ENCODE data around the gene AGAP6.
"Not testable (repeated sequence)": the region's sequence is repeated elsewhere in the genome, so short reads cannot be mapped to it uniquely, and the experiment has no call there.

AGAP6 gene

DNA sequence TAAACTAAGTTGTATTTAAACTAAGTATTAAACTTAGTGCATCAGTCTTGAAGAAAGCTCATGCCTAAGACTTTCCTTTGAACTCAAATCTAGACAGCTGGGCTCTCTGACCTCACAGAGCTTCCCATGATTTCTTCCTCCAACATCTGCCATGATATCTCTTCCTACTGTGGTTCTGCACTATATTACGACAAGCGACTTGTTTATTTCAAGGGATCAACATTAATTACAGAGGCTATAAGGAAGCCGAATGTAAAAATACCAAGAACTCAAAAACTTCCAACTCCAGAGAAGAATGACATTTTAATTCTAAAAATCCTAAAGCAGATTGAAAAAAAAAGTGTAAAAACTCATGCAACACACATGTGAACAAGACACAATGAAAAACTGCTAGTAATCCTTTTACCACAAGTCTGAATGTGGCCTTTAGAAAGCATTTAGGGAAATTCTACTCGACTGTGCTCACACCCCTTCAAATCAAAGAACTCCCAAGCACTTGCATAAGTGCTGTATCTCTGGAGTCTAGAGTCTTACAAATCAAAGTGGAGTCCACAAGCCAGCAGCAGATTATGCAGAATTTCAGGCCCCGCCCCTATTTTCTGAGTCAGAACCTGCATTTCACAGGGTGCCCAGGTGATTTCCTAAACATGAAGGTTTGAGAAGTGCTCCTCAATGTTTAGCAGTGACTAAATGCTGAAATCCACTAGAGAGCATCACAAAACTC is 56.9 kb downstream of the AGAP6 start:
- H3K4me3 ChIP-seq (ENCODE audit: control insufficient read depth, low read depth, low read length) = no peak overlapping the region
- TF ChIP-seq, protein P1, sequence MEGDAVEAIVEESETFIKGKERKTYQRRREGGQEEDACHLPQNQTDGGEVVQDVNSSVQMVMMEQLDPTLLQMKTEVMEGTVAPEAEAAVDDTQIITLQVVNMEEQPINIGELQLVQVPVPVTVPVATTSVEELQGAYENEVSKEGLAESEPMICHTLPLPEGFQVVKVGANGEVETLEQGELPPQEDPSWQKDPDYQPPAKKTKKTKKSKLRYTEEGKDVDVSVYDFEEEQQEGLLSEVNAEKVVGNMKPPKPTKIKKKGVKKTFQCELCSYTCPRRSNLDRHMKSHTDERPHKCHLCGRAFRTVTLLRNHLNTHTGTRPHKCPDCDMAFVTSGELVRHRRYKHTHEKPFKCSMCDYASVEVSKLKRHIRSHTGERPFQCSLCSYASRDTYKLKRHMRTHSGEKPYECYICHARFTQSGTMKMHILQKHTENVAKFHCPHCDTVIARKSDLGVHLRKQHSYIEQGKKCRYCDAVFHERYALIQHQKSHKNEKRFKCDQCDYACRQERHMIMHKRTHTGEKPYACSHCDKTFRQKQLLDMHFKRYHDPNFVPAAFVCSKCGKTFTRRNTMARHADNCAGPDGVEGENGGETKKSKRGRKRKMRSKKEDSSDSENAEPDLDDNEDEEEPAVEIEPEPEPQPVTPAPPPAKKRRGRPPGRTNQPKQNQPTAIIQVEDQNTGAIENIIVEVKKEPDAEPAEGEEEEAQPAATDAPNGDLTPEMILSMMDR (IDR thresholded peaks at IDR 0.05; ENCODE audit: control insufficient read depth, insufficient read depth, low read depth, low read length, missing control alignments) = no peak
- no peak for DNase-seq (ENCODE audit: low read depth)

DNA sequence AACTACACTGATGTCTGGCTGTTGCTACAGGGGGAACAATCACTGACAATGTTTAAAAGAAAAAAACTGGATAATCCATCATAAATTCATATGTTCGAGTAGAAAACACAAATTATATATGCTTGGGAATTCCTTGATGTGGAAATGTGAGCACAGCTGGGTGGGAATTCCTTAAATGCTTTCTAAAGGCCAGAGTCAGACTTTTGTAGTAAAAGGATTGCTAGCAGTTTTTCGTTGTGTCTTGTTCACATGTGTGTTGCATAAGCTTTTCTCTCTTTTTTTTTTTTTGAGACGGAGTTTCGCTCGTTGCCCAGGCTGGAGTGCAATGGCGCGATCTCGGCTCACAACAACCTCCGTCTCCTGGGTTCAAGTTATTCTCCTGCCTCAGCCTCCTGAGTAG is 58.3 kb downstream of the AGAP6 start:
- DNase-seq (ENCODE audit: low read depth) = not testable (repeated sequence)

DNA sequence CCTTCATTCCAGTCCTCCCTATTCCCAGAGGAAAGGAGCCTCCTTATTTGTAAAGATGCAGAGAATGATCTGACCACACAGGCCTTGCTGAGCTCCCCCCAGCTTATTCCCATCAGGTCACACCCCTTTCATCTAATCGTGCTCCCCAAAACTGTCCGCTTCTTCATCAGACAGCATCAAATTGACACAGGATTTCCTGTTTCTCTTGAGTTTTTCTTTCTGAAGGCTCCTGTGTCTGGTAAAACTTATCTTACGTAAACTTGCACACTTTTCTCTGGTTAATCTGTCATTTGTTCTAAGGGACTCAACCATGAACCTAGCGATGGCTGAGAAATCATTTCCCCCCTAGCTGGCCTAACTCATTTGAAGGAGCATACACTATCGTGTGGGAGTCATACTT is 59.4 kb downstream of the AGAP6 start:
- DNase-seq (ENCODE audit: low read depth); H3K4me3 ChIP-seq (ENCODE audit: control insufficient read depth, low read depth, low read length): not testable (repeated sequence)

More for the DNA sequence above, 58.3 kb downstream of the AGAP6 start:
- not testable (repeated sequence) for H3K4me3 ChIP-seq (ENCODE audit: control insufficient read depth, low read depth, low read length)

DNA sequence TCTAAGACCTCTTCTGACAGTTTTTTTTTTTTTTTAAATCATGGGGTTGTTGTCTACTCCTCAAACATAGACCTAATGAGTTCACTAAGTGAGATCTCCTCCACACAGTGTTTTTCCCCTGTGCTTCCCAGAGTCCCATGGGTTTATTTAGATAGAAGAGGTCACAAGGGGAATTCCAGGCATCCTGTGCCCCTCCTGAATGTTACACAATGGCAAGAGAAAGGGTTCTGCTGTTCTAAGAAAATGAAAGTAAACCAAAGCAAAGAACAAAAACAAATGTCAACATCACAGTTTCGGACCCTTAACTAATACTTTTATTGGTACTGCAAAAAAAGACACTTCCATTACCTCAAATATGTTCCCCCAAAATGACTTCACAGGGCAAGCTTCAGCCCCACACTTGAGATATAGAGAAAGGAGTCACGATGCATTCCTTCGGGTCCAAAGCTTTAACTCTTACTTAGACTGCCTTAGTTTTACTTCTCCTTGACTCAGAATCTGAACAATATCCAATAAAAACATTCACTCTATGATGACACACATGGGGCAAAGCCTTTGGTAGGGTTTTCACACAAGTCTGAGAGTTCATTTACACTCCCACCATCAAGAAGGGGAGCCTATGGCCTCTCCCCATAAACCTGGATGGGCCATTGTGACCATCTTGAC is 63.9 kb downstream of the AGAP6 start:
- DNase-seq (ENCODE audit: low read depth) = not testable (repeated sequence)

DNA sequence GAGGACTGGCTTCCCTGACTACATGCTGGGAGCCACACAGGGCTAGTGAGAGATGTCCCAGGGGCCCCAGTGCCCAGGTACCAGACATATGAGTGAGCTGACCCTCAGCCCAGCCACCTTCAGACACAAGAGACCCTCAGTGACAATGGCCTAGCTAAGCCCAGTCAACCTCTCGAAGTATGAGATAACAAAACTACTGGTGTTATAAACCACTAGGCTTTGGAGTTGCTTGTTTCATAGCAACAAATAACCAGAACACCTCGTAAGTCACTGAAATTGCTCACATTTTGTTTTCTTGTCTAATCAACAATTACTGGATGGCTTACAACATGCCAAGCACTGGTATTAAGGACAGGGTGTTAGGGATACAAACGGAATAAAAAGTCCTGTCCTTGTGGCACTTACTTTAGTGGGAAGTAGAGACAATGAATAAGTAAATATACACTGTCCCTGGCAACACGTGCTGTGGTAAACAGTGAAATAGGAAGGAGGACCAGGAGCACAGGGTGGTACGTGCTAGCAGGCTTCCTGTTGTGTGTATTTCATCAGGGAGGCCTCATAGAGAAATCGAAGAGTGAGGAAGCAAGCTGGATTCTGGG is 64.7 kb downstream of the AGAP6 start:
- not testable (repeated sequence) for H3K4me3 ChIP-seq (ENCODE audit: control insufficient read depth, low read depth, low read length); DNase-seq (ENCODE audit: low read depth)

More for the DNA sequence above, 63.9 kb downstream of the AGAP6 start:
- not testable (repeated sequence) for H3K4me3 ChIP-seq (ENCODE audit: control insufficient read depth, low read depth, low read length)

DNA sequence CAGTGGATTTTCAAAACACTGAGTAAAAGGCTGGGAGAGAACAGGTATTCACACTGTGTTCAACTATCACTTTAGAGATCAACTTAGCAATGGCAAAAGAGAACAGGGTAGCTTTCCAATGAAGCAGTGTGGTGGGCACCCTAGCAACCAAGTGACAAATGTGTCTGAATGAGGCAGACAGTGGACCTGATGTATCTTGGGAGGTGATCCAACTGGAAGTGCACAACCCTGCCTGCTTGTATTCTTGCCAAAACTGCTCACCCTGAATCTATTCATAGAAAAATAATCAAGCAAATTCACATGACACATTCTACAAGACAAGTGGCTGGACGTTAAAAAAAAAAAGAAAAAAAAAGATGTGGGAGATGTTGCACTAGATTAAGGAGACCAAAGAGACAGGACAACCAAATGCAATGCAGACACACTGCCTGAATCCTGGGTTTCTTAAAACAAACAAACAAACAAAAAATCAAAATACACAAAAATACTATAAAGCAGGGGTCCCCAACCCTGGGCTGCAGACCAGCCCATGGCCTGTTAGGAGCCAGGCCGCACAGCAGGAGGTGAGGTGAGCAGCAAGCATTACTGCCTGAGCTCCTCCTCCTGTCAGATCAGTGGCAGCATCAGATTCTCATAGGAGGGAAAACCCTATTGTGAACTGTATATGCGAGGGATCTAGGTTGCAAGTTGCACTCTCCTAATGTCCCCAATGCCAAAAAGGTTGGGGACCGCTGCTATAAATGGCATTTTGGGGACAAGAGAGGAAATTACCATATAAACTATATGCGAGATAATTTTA is 67.5 kb downstream of the AGAP6 start:
- DNase-seq (ENCODE audit: low read depth) = not testable (repeated sequence)

DNA sequence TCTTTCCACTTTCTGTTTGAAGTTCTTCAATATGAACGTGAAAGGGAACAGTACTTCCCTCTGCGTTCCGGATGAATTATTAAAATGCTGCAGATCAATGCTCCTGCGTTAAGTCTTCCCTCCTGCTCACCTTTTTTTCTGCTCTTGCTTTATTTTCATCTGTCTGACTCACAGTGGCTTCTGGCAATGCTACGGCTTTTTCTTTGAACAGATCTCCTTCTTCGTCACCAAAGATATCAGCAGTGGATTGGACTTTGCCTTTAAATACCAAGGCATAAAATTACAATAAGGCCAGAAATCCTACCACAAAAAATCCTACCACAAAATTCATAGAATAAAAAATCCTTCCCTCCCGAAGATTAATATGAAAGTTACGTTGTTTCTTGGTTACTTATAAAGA is 68.4 kb downstream of the AGAP6 start:
- not testable (repeated sequence) for H3K4me3 ChIP-seq (ENCODE audit: control insufficient read depth, low read depth, low read length); DNase-seq (ENCODE audit: low read depth)

More for the DNA sequence above, 67.5 kb downstream of the AGAP6 start:
- not testable (repeated sequence) for H3K4me3 ChIP-seq (ENCODE audit: control insufficient read depth, low read depth, low read length)

DNA sequence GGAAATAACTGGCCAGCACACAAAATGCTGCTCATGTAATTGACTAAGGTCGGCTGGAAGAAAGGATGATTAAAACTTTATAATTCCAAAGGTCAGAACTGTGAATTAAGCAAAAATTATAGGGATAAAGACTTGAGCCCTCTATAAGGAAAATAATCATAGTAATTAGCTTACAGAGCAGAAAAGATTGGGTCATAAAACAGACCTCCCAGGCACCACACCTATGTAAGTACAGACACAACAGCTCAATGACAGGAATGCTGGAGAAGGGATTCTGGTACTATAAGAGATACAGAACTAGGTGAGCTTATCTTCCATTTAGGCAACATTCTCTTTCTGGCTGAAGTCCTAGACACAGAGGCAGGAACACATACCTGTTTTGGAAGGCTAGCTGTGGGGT is 70.5 kb downstream of the AGAP6 start:
- not testable (repeated sequence) for DNase-seq (ENCODE audit: low read depth); H3K4me3 ChIP-seq (ENCODE audit: control insufficient read depth, low read depth, low read length)

DNA sequence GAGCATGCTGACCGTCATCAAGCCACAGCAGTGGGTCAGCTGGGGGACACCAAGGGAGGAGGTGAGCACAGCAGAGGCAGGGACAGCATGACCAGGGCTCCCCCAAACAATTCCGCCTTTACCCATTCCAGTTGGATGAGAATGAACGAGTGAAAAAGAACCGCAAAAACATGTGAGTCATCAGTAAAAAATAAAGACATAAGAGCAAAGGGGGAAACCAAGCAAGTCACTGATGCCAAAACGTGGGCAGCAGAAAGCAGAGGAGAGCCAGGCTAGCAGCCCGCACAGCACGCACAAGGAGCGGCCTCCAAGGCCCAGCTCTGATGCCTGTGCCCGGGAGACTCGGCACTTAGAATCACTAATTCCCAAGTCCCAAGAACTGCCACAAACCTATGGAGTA is 71.7 kb downstream of the AGAP6 start:
- DNase-seq (ENCODE audit: low read depth); H3K4me3 ChIP-seq (ENCODE audit: control insufficient read depth, low read depth, low read length): not testable (repeated sequence)

All from AG09309 (cell line).